H1 (cell line): ENCODE measurements around the gene MXRA7. TPM values are rescaled to one million over a fixed set of nuclear protein-coding genes. Genes with fewer than 3 reads are reported as not detected.
A peak's percentile ranks its signal among the peaks of the same experiment; 100 is the strongest.

ENCODE experiments used
- CTCF ChIA-PET: fragments of 300-600 bp; sonication (Branson Sonifier 250); formaldehyde crosslinking; loops from one replicate; lab custom pipeline; 2021; ENCODE audit not compliant: partially characterized antibody; lab: Charles Lee
- POLR2A ChIA-PET: fragments of 300-600 bp; sonication (Branson Sonifier 250); formaldehyde crosslinking; loops from one replicate; lab custom pipeline; 2021; ENCODE audit warnings: inconsistent platforms; ENCODE audit not compliant: partially characterized antibody; lab: Charles Lee
- DNase-seq, 2 experiments: peaks; one replicate each; pipeline versions ENCODE4 v3.0.0 to v3.0.0-alpha.2; 2010 to 2022; ENCODE audit warnings: low spot score in 2 of 2, low read depth in 1 of 2, mixed read lengths in 1 of 2
- FAIRE-seq: peaks from 2 replicates; lab custom pipeline; 2011; peaks lifted over from hg19 to GRCh38; lab: Jason Lieb, UNC
- H2AFZ ChIP-seq: 2 replicates; pipeline ENCODE4 v1.8.1; 2012; ENCODE audit warnings: low read length, inconsistent platforms
- H2AK5ac ChIP-seq: 2 replicates; pipeline ENCODE4 v1.6.1; 2013; ENCODE audit warnings: low read depth, low read length
- H2BK120ac ChIP-seq: replicated peaks from 2 replicates; pipeline ENCODE3; 2013; ENCODE audit warnings: low read depth, low read length, inconsistent platforms
- H2BK12ac ChIP-seq: 2 replicates; pipeline ENCODE4 v1.6.1; 2013; ENCODE audit warnings: low read depth, low read length
- H2BK15ac ChIP-seq: 2 replicates; pipeline ENCODE4 v1.6.1; 2013; ENCODE audit warnings: low read length
- H2BK20ac ChIP-seq: 2 replicates; pipeline ENCODE4 v1.6.1; 2013; ENCODE audit warnings: low read length
- H2BK5ac ChIP-seq: 2 replicates; pipeline ENCODE4 v1.6.1; 2013; ENCODE audit warnings: low read depth, low read length
- H3K14ac ChIP-seq: 2 replicates; pipeline ENCODE4 v1.6.1; 2013; ENCODE audit warnings: inconsistent platforms; ENCODE audit not compliant: insufficient read length
- H3K18ac ChIP-seq: 2 replicates; pipeline ENCODE4 v1.6.1; 2013; ENCODE audit warnings: low read length; ENCODE audit errors: extremely low read depth
- H3K23ac ChIP-seq: 2 replicates; pipeline ENCODE4 v1.6.1; 2013; ENCODE audit warnings: inconsistent platforms; ENCODE audit not compliant: insufficient read length
- H3K23me2 ChIP-seq: 2 replicates; pipeline ENCODE4 v1.6.1; 2013; ENCODE audit warnings: low read depth, low read length
- H3K27ac ChIP-seq: 2 replicates; pipeline ENCODE4 v1.6.1; 2011; ENCODE audit warnings: low read depth, low read length, inconsistent platforms
- H3K27me3 ChIP-seq, 4 experiments: replicated peaks in 1 of 4; 1 replicate in 1 of 4; 2 replicates in 3 of 4; pipeline versions ENCODE4 v1.6.1 to v1.8.1; 2011 to 2013; ENCODE audit warnings: low read length in 3 of 4, mild to moderate bottlenecking in 3 of 4, inconsistent platforms in 2 of 4, mixed read lengths in 2 of 4, moderate library complexity in 1 of 4; ENCODE audit not compliant: control insufficient read depth in 3 of 4, insufficient read depth in 3 of 4; ENCODE audit errors: extremely low read depth in 1 of 4
- H3K36me3 ChIP-seq, 4 experiments: 2 replicates each; pipeline versions ENCODE4 v1.6.1 to v1.8.1; 2011 to 2013; ENCODE audit warnings: mild to moderate bottlenecking in 4 of 4, low read length in 3 of 4, moderate library complexity in 2 of 4, control low read depth in 1 of 4, inconsistent platforms in 1 of 4; ENCODE audit not compliant: insufficient read depth in 4 of 4, control insufficient read depth in 2 of 4
- H3K4ac ChIP-seq: replicated peaks from 2 replicates; pipeline ENCODE3; 2013; ENCODE audit warnings: low read length, low read depth, mixed read lengths, inconsistent platforms; ENCODE audit not compliant: insufficient read length
- H3K4me1 ChIP-seq, 4 experiments: replicated peaks in 1 of 4; 1 replicate in 1 of 4; 2 replicates in 3 of 4; pipeline versions ENCODE4 v1.6.1 to v1.8.1; 2011 to 2013; ENCODE audit warnings: low read length in 3 of 4, inconsistent platforms in 2 of 4, mixed read lengths in 1 of 4; ENCODE audit not compliant: insufficient read depth in 4 of 4, control insufficient read depth in 3 of 4
- H3K4me2 ChIP-seq, 2 experiments: 2 replicates each; pipeline versions ENCODE4 v1.6.1 to v1.8.1; 2011 to 2013; ENCODE audit warnings: low read depth in 2 of 2, low read length in 2 of 2, control low read depth in 1 of 2, inconsistent platforms in 1 of 2, mild to moderate bottlenecking in 1 of 2; ENCODE audit not compliant: insufficient read depth in 1 of 2
- H3K4me3 ChIP-seq, 4 experiments: fragments of 200-600, 300-600 bp in 1 of 4; sonication (generic), shearing (Covaris generic), sonication (Bioruptor Twin) in 1 of 4; 2 replicates each; pipeline versions ENCODE4 v1.5.1 to v1.8.1; 2011 to 2016; ENCODE audit warnings: low read length in 4 of 4, low read depth in 3 of 4, control low read depth in 2 of 4, inconsistent platforms in 2 of 4, mild to moderate bottlenecking in 2 of 4, mixed read lengths in 1 of 4, moderate library complexity in 1 of 4; ENCODE audit not compliant: insufficient read depth in 2 of 4; ENCODE audit errors: extremely low read depth in 1 of 4
- H3K56ac ChIP-seq: replicated peaks from 2 replicates; pipeline ENCODE3; 2013; ENCODE audit warnings: low read depth, mild to moderate bottlenecking, mixed read lengths, low read length, inconsistent platforms; ENCODE audit not compliant: insufficient read length
- H3K79me1 ChIP-seq: 2 replicates; pipeline ENCODE4 v1.6.1; 2013; ENCODE audit warnings: low read depth, low read length, control low read depth
- H3K79me2 ChIP-seq, 2 experiments: 2 replicates each; pipeline versions ENCODE4 v1.6.1 to v1.8.1; 2012 to 2013; ENCODE audit warnings: low read length in 2 of 2, mild to moderate bottlenecking in 2 of 2, inconsistent platforms in 1 of 2; ENCODE audit not compliant: insufficient read depth in 2 of 2, control insufficient read depth in 1 of 2
- H3K9ac ChIP-seq, 4 experiments: replicated peaks in 1 of 4; 1 replicate in 1 of 4; 2 replicates in 3 of 4; pipeline versions ENCODE4 v1.6.1 to v1.8.1; 2011 to 2013; ENCODE audit warnings: low read depth in 3 of 4, low read length in 3 of 4, control low read depth in 2 of 4, mild to moderate bottlenecking in 2 of 4, moderate library complexity in 2 of 4, inconsistent platforms in 1 of 4; ENCODE audit errors: extremely low read depth in 1 of 4
- H3K9me3 ChIP-seq, 2 experiments: 2 replicates each; pipeline versions ENCODE4 v1.6.1 to v1.8.1; 2012 to 2013; ENCODE audit warnings: mild to moderate bottlenecking in 2 of 2, moderate library complexity in 2 of 2, control low read depth in 1 of 2, inconsistent platforms in 1 of 2, low read depth in 1 of 2, low read length in 1 of 2, mixed read lengths in 1 of 2; ENCODE audit not compliant: insufficient read depth in 2 of 2
- H4K20me1 ChIP-seq, 2 experiments: replicated peaks in 1 of 2; 2 replicates each; pipeline versions ENCODE3 to v1.8.1; 2011 to 2013; ENCODE audit warnings: inconsistent platforms in 2 of 2, low read length in 2 of 2, mild to moderate bottlenecking in 1 of 2; ENCODE audit not compliant: insufficient read depth in 2 of 2, control insufficient read depth in 1 of 2
- H4K5ac ChIP-seq: 2 replicates; pipeline ENCODE4 v1.6.1; 2013; ENCODE audit warnings: low read length, low read depth, mixed read lengths, inconsistent platforms; ENCODE audit not compliant: insufficient read length
- H4K8ac ChIP-seq: 2 replicates; pipeline ENCODE4 v1.8.0; 2013; ENCODE audit warnings: mild to moderate bottlenecking, moderate library complexity, low read length, inconsistent platforms; ENCODE audit not compliant: insufficient read depth; ENCODE audit errors: extremely low read depth
- H4K91ac ChIP-seq: replicated peaks from 2 replicates; pipeline ENCODE3; 2013; ENCODE audit warnings: low read length, mixed read lengths, inconsistent platforms; ENCODE audit not compliant: insufficient read length
- ASH2L ChIP-seq: fragments of 200-600, 300-600 bp; sonication (generic); IDR thresholded peaks from one replicate; pipeline ENCODE4 v1.7.1; 2017; ENCODE audit warnings: low read length
- ATF2 ChIP-seq: IDR thresholded peaks from 2 replicates; pipeline ENCODE4 v1.6.1; 2012; ENCODE audit warnings: low read length, inconsistent platforms
- CBX5 ChIP-seq: fragments of 300-800, 300-1000 bp; sonication (generic); IDR thresholded peaks from 2 replicates; pipeline ENCODE4 v1.7.1; 2016; ENCODE audit warnings: antibody characterized with exemption, low read length, low read depth
- CHD2 ChIP-seq: IDR thresholded peaks from 2 replicates; pipeline ENCODE4 v1.6.1; 2012; ENCODE audit warnings: low read length, improper control_type of control experiment
- FOSL1 ChIP-seq: IDR thresholded peaks from 2 replicates; pipeline ENCODE4 v1.6.1; 2011; ENCODE audit warnings: mild to moderate bottlenecking, low read depth, low read length, moderate library complexity; ENCODE audit not compliant: insufficient read depth
- GTF2F1 ChIP-seq: IDR thresholded peaks from 2 replicates; pipeline ENCODE4 v1.6.1; 2012; ENCODE audit warnings: low read depth, low read length, improper control_type of control experiment, borderline replicate concordance
- MAFK ChIP-seq: IDR thresholded peaks from 2 replicates; pipeline ENCODE4 v1.6.1; 2012; ENCODE audit warnings: low read depth, mild to moderate bottlenecking, improper control_type of control experiment, low read length
- POLR2A ChIP-seq, 2 experiments: IDR thresholded peaks; 1 replicate in 1 of 2; 2 replicates in 1 of 2; pipeline ENCODE4 v1.6.1; 2011; ENCODE audit warnings: low read depth in 2 of 2, low read length in 2 of 2, mild to moderate bottlenecking in 2 of 2; ENCODE audit errors: control extremely low read depth in 1 of 2
- RAD21 ChIP-seq, 2 experiments: IDR thresholded peaks in 1 of 2; conservative IDR thresholded peaks in 1 of 2; 2 replicates each; pipeline ENCODE4 v1.6.1; 2011; ENCODE audit warnings: low read depth in 2 of 2, low read length in 2 of 2, improper control_type of control experiment in 1 of 2, inconsistent platforms in 1 of 2, mild to moderate bottlenecking in 1 of 2, moderate library complexity in 1 of 2
- SP2 ChIP-seq: IDR thresholded peaks from 2 replicates; pipeline ENCODE4 v1.6.1; 2012; ENCODE audit warnings: mild to moderate bottlenecking, low read length, inconsistent platforms
- TCF12 ChIP-seq: IDR thresholded peaks from 2 replicates; pipeline ENCODE4 v1.6.1; 2011; ENCODE audit warnings: low read depth, mild to moderate bottlenecking, low read length
- WGBS, 2 experiments: shearing (Covaris generic) in 1 of 2; methylation state at CpG; one replicate each; pipeline versions ENCODE4 v1.1.6 to v1.1.7; 2013 to 2015; ENCODE audit warnings: low lambda C conversion rate in 2 of 2, mixed read lengths in 2 of 2, inconsistent platforms in 1 of 2, low coverage in 1 of 2, missing lambda C conversion rate in 1 of 2; ENCODE audit not compliant: insufficient replicate concordance in 2 of 2, insufficient coverage in 1 of 2, insufficient read length in 1 of 2; ENCODE audit errors: extremely low coverage in 1 of 2, missing lambda C conversion rate in 1 of 2; 5-methylcytosine and 5-hydroxymethylcytosine counted together
- polyA plus RNA-seq, 7 experiments: library from polyadenylated mRNA; depleted of rRNA in 3 of 7; stranded (reverse) in 5 of 7; unstranded in 2 of 7; fragments of >200 nt in 5 of 7; fragments of 200-250 nt in 2 of 7; gene quantifications; 1 replicate in 5 of 7; 2 replicates in 1 of 7; 4 replicates in 1 of 7; pipeline versions ENCODE4 v1.2.1 to v1.2.3, GENCODE V29; 2011 to 2013; ENCODE audit warnings: missing spikeins in 2 of 7, mixed read lengths in 2 of 7
- total RNA-seq: library from RNA; stranded (reverse); fragmentation: NEBNext Ultra II Directional; extraction: Animal tissue kit (Norgen Biotek cat#: 25700); gene quantifications from 2 replicates; pipeline ENCODE4 v1.2.1, GENCODE V29; 2021

Gene MXRA7
- total and polyA plus RNA-seq, 2 of the 8 experiments (the other 6 are each of a cell fraction or from before 2014, with no cell fraction given), result 17.8 to 26.6 TPM

GRCh38 chr17:76727745-76728456 is 17.1 kb upstream of the MXRA7 start:
- Histone ChIP-seq H3K4me2 (peak overlapping the region; percentile 73 to 83), H3K9ac (peak overlapping the region in 1 of 4 experiments; percentile 50; a peak in 1 of 7 replicates), H3K79me1 (peaks cover 7% of the 10 kb centered on the region), H3K23ac (no peak overlapping the region), H4K8ac (no peak overlapping the region), H3K4me3 (peak overlapping the region; percentile 83 to 99 (median 84); a peak in 7 of 8 replicates), H4K20me1 (peaks cover 0 to 13% of the 10 kb centered on the region in 2 experiments), H3K79me2 (peaks cover 0 to 38% of the 10 kb centered on the region in 2 experiments; a peak in 2 of 4 replicates), H3K23me2 (peaks cover 11% of the 10 kb centered on the region), H2BK120ac (no peak overlapping the region), H3K4me1 (peaks cover 0 to 9% (median 2%) of the 10 kb centered on the region in 4 experiments; a peak in 5 of 7 replicates), H4K5ac (no peak overlapping the region), H2AK5ac (no peak overlapping the region), H4K91ac (no peak overlapping the region), H3K27me3 (no peaks in the 10 kb centered on the region; a peak in 2 of 7 replicates), H3K4ac (no peak overlapping the region), H2BK5ac (no peak overlapping the region), H3K18ac (no peak overlapping the region), H3K9me3 (no peaks in the 10 kb centered on the region), H2BK12ac (no peak overlapping the region), H3K14ac (no peak overlapping the region), H3K27ac (no peak overlapping the region), H2AFZ (no peak overlapping the region), H2BK20ac (no peak overlapping the region), H3K36me3 (peaks cover 2 to 25% (median 12%) of the 10 kb centered on the region in 4 experiments; a peak in 6 of 8 replicates), H2BK15ac (no peak overlapping the region), H3K56ac (no peak overlapping the region)
- FAIRE-seq (no peak), DNase-seq (no peak)
- no peak for TF ChIP-seq RAD21 (IDR thresholded peaks at IDR 0.05 in 1 of 2, conservative IDR thresholded peaks at IDR 0.05 in 1 of 2; ENCODE audit: low read depth in 2 of 2, low read length in 2 of 2)
- TF ChIP-seq MAFK, result no peak
- TF ChIP-seq SP2, result no peak
- no peak for TF ChIP-seq CBX5
- TF ChIP-seq POLR2A (IDR thresholded peaks at IDR 0.05; ENCODE audit: control extremely low read depth in 1 of 2, low read depth in 2 of 2, low read length in 2 of 2), result no peak
- TF ChIP-seq ATF2, result no peak
- TF ChIP-seq TCF12, result no peak
- TF ChIP-seq GTF2F1, result no peak
- TF ChIP-seq FOSL1, result no peak
- TF ChIP-seq ASH2L, result no peak
- no peak for TF ChIP-seq CHD2
- 95% methylated on average over 17 of the region's 18 CpGs; no CpG with 5 or more reads in 1 of the 2 experiments for WGBS, 2 experiments
- ChIA-PET POLR2A (interaction anchor here (0.8 to 8.4 kb wide), 13 partner anchors 8 to 195 kb away, joined by 3 to 181 read pairs (median 4); partner anchors contain the start of genes MFSD11 and SRSF2), CTCF (interaction anchor here (0.6 to 1.4 kb wide), 9 partner anchors 7 to 745 kb away, joined by 3 to 8 read pairs (median 3); no protein-coding TSS in a partner anchor)
